Middle frontal gyrus (tissue), 1 donor: ENCODE results near the gene UNC119B.

Experiments used
- DNase-seq: peaks from one replicate; pipeline ENCODE4 v3.0.0-alpha.2; 2015; ENCODE audit warnings: low spot score; ENCODE audit errors: extremely low spot score

The UNC119B gene

GRCh38 chr12:120762086-120762485 is 51.8 kb downstream of the UNC119B start:
- no peak for DNase-seq

- DNase-seq = no peak
These were observed 53.0 kb downstream of the UNC119B start for GRCh38 chr12:120763250-120763649.

GRCh38 chr12:120764816-120765215 is 54.6 kb downstream of the UNC119B start:
- DNase-seq = no peak

- no peak for DNase-seq
These were observed 56.3 kb downstream of the UNC119B start for GRCh38 chr12:120766566-120766965.

GRCh38 chr12:120767071-120768024 is 57.1 kb downstream of the UNC119B start:
- DNase-seq = no peak

- DNase-seq = no peak
These were observed 60.8 kb downstream of the UNC119B start for GRCh38 chr12:120771097-120771496.
